IPS DF 6.9 (cell line): ENCODE measurements around the gene YWHAE.
"Not testable (repeated sequence)": the region's sequence is repeated elsewhere in the genome, so short reads cannot be mapped to it uniquely, and the experiment has no call there.

Experiments used
- DNase-seq: peaks from one replicate; pipeline ENCODE4 v3.0.0-alpha.2; 2013; ENCODE audit warnings: low read depth, low spot score
- H3K27ac ChIP-seq: one replicate; pipeline ENCODE4 v1.5.1; 2013; ENCODE audit warnings: low read length, control low read depth
- H3K27me3 ChIP-seq: 2 replicates; pipeline ENCODE4 v1.6.1; 2013; ENCODE audit warnings: mild to moderate bottlenecking, low read length; ENCODE audit not compliant: control insufficient read depth, insufficient read depth
- H3K36me3 ChIP-seq: 2 replicates; pipeline ENCODE4 v1.6.1; 2013; ENCODE audit warnings: low read length; ENCODE audit not compliant: control insufficient read depth, insufficient read depth
- H3K4me1 ChIP-seq: 2 replicates; pipeline ENCODE4 v1.6.1; 2013; ENCODE audit warnings: low read length; ENCODE audit not compliant: control insufficient read depth, insufficient read depth
- H3K4me3 ChIP-seq: 2 replicates; pipeline ENCODE4 v1.5.1; 2013; ENCODE audit warnings: mild to moderate bottlenecking, low read length
- H3K9me3 ChIP-seq: 2 replicates; pipeline ENCODE4 v1.6.1; 2013; ENCODE audit warnings: low read length, inconsistent platforms; ENCODE audit not compliant: control insufficient read depth, insufficient read depth
- WGBS: extraction: QIAGEN DNeasy Blood & Tissue Kit; methylation state at CpG from one replicate; pipeline ENCODE4 v1.1.7; 2013; ENCODE audit warnings: mixed read lengths, missing lambda C conversion rate; ENCODE audit not compliant: insufficient read length, insufficient coverage; 5-methylcytosine and 5-hydroxymethylcytosine counted together

The YWHAE gene

GRCh38 chr17:1387490-1388227 is 12.4 kb downstream of the YWHAE start:
- not testable (repeated sequence) for H3K9me3 ChIP-seq, H3K27me3 ChIP-seq, H3K4me1 ChIP-seq, DNase-seq, H3K27ac ChIP-seq, H3K36me3 ChIP-seq, H3K4me3 ChIP-seq
- no CpG with 5 or more reads among the region's 22 CpGs for WGBS

- H3K4me3 ChIP-seq, H3K27me3 ChIP-seq, H3K9me3 ChIP-seq, H3K36me3 ChIP-seq, DNase-seq, H3K27ac ChIP-seq, H3K4me1 ChIP-seq: not testable (repeated sequence)
- no CpG with 5 or more reads among the region's 8 CpGs for WGBS
Measured at GRCh38 chr17:1386675-1387190, 13.3 kb downstream of the YWHAE start.

GRCh38 chr17:1386265-1386664 is 13.8 kb downstream of the YWHAE start:
- no CpG with 5 or more reads among the region's 2 CpGs for WGBS
- DNase-seq: no peak
- H3K27me3 ChIP-seq: no peaks in the 10 kb centered on the region
- no peaks in the 10 kb centered on the region; the same call in 1 of the 2 replicates for H3K36me3 ChIP-seq
- H3K4me1 ChIP-seq: peaks cover 4% of the 10 kb centered on the region; the same call in 1 of the 2 replicates
- H3K9me3 ChIP-seq: no peaks in the 10 kb centered on the region
- no peak overlapping the region for H3K27ac ChIP-seq
- no peak overlapping the region for H3K4me3 ChIP-seq

GRCh38 chr17:1385861-1386260 is 14.2 kb downstream of the YWHAE start:
- Histone ChIP-seq H3K27ac (no peak overlapping the region), H3K36me3 (no peaks in the 10 kb centered on the region; the same call in 1 of the 2 replicates), H3K9me3 (no peaks in the 10 kb centered on the region), H3K4me1 (peaks cover 4% of the 10 kb centered on the region; the same call in 1 of the 2 replicates), H3K4me3 (no peak overlapping the region), H3K27me3 (no peaks in the 10 kb centered on the region)
- WGBS: no CpG with 5 or more reads among the region's 2 CpGs
- DNase-seq: no peak

- DNase-seq: no peak
- Histone ChIP-seq H3K9me3 (no peaks in the 10 kb centered on the region), H3K27ac (no peak overlapping the region), H3K4me3 (no peak overlapping the region), H3K4me1 (peaks cover 4% of the 10 kb centered on the region; the same call in 1 of the 2 replicates), H3K36me3 (no peaks in the 10 kb centered on the region; the same call in 1 of the 2 replicates), H3K27me3 (no peaks in the 10 kb centered on the region)
- no CpG with 5 or more reads among the region's 1 CpG for WGBS
Measured at GRCh38 chr17:1384905-1385435, 15.1 kb downstream of the YWHAE start.

- H3K27ac ChIP-seq: no peak overlapping the region
- no peak for DNase-seq
Measured at GRCh38 chr17:1379930-1380313, 20.1 kb downstream of the YWHAE start.

GRCh38 chr17:1379208-1379929 is 20.7 kb downstream of the YWHAE start:
- no peak overlapping the region for H3K27ac ChIP-seq
- DNase-seq: no peak
- no peaks in the 10 kb centered on the region for H3K27me3 ChIP-seq
- no CpG with 5 or more reads among the region's 11 CpGs for WGBS
- no peaks in the 10 kb centered on the region for H3K4me1 ChIP-seq
- no peaks in the 10 kb centered on the region; the same call in 1 of the 2 replicates for H3K36me3 ChIP-seq
- no peaks in the 10 kb centered on the region for H3K9me3 ChIP-seq
- H3K4me3 ChIP-seq: no peak overlapping the region

More at GRCh38 chr17:1379930-1380313, 20.1 kb downstream of the YWHAE start:
- H3K9me3 ChIP-seq: no peaks in the 10 kb centered on the region
- no peaks in the 10 kb centered on the region for H3K27me3 ChIP-seq
- no peaks in the 10 kb centered on the region for H3K4me1 ChIP-seq
- no peak overlapping the region for H3K4me3 ChIP-seq
- WGBS: no CpG with 5 or more reads among the region's 10 CpGs
- H3K36me3 ChIP-seq: no peaks in the 10 kb centered on the region; the same call in 1 of the 2 replicates

GRCh38 chr17:1378476-1378860 is 21.6 kb downstream of the YWHAE start:
- not testable (repeated sequence) for H3K27ac ChIP-seq, H3K4me3 ChIP-seq, H3K27me3 ChIP-seq, DNase-seq, H3K4me1 ChIP-seq, H3K36me3 ChIP-seq, H3K9me3 ChIP-seq
- WGBS: no CpG with 5 or more reads among the region's 10 CpGs

- WGBS: no CpG with 5 or more reads among the region's 3 CpGs
- Histone ChIP-seq H3K27me3 (no peaks in the 10 kb centered on the region), H3K4me1 (no peaks in the 10 kb centered on the region; the same call in 1 of the 2 replicates), H3K36me3 (no peaks in the 10 kb centered on the region; the same call in 1 of the 2 replicates), H3K9me3 (no peaks in the 10 kb centered on the region), H3K27ac (no peak overlapping the region), H3K4me3 (no peak overlapping the region)
- no peak for DNase-seq
Measured at GRCh38 chr17:1377334-1377733, 22.7 kb downstream of the YWHAE start.

- Histone ChIP-seq H3K4me1 (no peaks in the 10 kb centered on the region; the same call in 1 of the 2 replicates), H3K9me3 (no peaks in the 10 kb centered on the region), H3K4me3 (no peak overlapping the region), H3K36me3 (no peaks in the 10 kb centered on the region), H3K27ac (no peak overlapping the region), H3K27me3 (no peaks in the 10 kb centered on the region)
- DNase-seq: no peak
- no CpG with 5 or more reads among the region's 5 CpGs for WGBS
Measured at GRCh38 chr17:1376061-1376460, 24.0 kb downstream of the YWHAE start.
